Activated CD8-positive, alpha-beta memory T cell treated with anti-CD3 and anti-CD28 coated beads, Interleukin-2, amount 50 U/mL, for 48 hours (primary cell): ENCODE results near the gene NPIPB8.
"Not testable (repeated sequence)": the region's sequence is repeated elsewhere in the genome, so short reads cannot be mapped to it uniquely, and the experiment has no call there.

Source experiments
- DNase-seq: peaks from one replicate; pipeline ENCODE4 v3.0.0-alpha.2; 2020

The NPIPB8 gene

DNA sequence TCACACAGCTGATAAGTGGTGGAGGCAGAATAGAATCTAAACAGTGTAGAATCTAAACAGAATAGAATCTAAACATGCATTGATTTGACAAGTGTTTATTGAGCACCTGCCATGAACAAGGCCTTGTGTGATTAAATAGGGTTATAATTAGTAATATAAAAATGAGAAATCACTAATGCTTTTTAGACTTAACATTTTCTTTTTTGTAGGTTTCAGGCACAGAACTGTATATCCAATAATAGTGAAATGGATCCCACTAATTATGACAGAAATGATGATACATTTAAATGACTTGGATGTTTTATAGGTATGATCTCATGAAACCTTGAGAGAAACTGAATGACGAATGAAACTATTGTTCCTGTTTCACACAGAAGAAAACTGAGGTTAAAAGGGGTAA is at the start of gene NPIPB8:
Gene NPIPB8, plus strand, starts transcription at position 301 of the 400 bp plus-strand sequence. CDS start 296 bp downstream, outside the sequence.
- DNase-seq, result not testable (repeated sequence)

DNA sequence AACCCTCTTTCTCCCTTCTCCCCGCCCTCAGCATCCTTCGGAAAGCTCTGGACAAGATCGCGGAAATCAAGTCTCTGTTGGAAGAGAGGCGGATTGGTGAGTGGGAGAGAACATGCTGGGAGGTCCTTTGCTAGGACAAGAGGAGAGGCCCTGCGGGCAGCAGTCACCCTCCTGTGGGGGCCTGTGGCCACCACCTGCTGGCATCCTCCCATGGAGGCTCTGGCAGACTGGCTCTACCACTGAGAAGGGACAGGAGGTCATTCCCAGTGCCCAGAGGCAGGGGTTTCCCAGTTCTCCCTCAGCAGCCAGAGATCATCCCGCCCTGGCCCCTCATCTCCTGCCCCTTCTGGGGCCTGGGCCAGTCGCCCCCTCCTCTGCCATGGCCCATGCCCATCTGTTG is 48.8 kb upstream of the NPIPB8 start:
- no peak for DNase-seq

DNA sequence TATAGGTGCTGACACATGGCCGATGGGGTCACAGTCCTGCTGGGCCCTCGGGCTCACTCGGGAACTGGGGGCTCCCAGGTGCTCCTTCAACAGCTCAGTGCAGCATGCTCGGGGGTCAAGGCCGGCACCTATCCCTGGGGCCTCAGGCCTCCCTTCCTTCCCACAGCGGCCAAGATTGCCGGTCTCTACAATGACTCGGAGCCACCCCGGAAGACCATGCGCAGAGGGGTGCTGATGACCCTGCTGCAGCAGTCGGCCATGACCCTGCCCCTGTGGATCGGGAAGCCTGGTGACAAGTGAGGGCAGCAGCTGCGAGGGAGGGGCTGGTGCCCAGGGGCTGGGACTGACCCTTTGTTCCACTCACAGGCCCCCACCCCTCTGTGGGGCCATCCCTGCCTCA is 47.9 kb upstream of the NPIPB8 start:
- DNase-seq, result no peak

DNA sequence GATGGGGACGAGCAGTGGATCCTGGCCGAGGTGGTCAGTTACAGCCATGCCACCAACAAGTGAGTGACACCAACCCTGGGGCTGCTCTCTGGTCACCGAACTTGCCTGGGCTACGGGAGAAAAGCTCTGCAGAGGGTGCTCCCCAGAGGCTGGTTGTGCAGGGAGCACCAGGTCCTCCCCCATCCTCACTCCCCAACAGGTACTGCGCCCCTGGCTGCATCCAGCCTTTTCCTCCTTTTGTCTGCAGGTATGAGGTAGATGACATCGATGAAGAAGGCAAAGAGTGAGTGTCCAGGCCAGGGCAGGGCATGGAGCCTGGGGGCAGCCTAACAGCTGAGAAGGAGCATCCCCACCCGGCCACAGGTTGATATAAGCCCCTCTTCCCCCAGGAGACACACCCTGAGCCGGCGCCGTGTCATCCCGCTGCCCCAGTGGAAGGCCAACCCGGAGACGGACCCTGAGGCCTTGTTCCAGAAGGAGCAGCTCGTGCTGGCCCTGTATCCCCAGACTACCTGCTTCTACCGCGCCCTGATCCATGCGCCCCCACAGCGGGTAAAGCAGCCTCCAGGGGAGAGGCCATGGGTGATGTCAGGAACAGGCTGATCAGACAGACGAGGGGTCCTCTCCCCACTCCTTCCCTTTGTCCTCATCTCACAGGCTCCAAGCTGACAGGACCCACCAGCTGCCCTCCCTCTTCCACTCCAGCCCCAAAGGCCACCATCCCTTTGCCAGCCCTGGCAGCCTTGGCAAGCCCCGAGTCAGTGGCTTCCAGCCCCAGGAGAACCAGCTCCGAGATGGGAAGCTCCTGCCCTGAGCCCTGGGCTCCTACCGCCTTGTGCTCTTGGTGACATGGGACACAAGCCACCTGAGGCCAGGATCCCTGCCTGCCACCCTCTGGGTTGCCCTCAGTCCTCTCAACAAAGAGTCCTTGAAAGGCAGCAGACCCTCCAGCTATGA is 47.2 kb upstream of the NPIPB8 start:
- no peak for DNase-seq

DNA sequence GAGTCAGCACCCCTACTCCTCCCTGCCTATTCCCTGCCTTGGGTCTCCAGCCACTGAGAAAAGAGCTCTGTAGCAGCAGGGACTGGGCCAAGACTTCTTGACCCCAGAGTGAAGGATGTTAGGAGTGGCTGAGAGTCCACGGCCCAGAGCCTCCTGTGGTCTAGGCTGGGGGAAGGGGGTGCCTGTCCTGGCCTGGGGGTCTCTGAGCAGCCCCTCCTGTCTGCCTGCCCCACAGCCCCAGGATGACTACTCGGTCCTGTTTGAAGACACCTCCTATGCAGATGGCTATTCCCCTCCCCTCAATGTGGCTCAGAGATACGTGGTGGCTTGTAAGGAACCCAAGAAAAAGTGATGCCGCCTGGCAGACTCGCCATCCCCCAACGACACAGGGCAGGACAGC is 46.5 kb upstream of the NPIPB8 start:
- no peak for DNase-seq

DNA sequence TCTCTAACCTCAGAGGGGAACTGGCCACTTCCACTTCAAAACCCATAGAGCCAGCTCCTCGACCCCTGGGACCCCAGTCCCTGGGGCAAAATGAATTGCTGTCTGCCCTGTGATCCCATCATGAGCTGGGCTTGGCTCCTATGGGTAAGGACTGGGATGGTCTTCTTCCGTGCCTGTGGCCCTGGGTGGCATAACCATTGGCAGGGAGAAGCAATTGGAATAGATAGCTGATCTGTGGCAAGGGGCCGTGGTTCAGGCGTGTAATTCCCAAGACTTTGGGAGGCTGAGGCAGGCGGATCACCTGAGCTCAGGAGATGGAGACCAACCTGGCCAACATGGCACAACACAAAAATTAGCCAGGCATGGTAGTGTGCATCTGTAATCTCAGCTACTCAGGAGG is 45.4 kb upstream of the NPIPB8 start:
- DNase-seq, result no peak

DNA sequence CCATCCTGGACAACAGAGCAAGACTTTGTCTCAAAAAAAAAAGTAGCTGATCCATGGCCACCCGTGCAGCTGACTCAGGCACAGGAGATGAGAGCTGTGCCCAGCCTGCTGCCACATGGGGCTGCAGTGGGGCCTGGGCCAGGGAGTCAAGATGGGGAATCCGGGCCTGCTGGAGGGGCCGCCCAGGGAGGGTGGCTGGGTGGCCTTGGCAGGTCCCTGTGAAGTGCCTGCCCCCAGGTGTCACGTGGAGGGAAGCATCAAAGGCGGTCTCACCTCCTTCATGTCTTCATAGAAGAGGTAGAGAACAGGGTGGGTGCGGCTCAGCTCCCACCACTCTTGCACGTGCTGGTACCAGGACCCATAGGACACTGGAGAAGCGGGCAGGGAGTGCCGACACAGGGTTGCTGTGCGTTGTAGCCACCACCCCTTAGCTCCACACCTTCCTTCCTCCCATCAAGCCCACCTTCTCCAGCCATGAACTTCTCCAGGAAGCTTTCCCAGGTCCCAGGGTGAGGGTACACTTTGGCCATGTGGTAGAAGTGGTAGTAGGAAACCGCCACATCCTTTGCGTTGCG is 44.8 kb upstream of the NPIPB8 start:
- no peak for DNase-seq

DNA sequence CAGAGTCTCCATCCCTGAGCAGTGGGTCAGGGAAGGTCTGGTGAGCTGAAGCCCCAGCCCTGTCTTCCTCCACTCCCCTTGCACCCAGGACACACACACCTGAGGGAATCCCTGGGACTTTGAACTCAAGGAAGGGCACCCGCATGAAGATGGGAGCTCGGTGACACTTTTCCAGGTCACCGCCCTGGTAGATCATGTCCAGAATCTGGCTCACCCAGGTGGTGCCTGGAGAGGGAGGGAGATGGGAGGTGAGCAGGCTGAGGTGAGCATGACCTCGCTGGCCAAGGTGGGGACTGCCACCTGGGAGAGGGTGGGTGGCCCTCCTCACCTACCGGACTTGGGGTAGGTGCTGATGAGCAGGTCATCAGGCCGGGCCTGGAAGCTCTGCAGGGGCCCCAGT is 42.4 kb upstream of the NPIPB8 start:
- DNase-seq, result not testable (repeated sequence)

DNA sequence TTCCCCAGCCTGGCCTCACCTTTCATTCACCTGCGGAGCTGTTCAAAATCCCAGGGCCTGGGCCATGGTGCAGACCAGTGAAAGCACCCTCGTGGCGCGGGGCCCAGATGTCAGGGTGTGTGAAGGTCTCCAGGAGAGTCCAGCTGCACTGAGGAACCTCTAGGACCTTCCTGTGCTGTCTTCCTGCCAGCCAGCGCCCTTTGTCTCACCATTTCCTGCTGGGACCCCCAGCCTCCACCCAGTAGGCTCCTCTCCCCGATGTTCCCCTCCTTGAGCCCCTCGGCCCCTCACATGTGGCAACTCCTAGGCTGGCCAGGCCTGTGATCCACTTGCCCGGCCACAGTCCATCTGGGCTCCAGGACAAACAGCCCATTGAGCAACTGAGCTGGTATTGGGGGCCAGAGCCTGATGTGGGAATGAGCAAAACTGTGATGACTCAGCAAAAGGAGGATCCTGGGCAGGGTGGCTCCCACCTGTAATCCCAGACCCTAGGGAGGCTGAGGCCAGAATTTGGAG is 41.7 kb upstream of the NPIPB8 start:
- DNase-seq, result no peak

DNA sequence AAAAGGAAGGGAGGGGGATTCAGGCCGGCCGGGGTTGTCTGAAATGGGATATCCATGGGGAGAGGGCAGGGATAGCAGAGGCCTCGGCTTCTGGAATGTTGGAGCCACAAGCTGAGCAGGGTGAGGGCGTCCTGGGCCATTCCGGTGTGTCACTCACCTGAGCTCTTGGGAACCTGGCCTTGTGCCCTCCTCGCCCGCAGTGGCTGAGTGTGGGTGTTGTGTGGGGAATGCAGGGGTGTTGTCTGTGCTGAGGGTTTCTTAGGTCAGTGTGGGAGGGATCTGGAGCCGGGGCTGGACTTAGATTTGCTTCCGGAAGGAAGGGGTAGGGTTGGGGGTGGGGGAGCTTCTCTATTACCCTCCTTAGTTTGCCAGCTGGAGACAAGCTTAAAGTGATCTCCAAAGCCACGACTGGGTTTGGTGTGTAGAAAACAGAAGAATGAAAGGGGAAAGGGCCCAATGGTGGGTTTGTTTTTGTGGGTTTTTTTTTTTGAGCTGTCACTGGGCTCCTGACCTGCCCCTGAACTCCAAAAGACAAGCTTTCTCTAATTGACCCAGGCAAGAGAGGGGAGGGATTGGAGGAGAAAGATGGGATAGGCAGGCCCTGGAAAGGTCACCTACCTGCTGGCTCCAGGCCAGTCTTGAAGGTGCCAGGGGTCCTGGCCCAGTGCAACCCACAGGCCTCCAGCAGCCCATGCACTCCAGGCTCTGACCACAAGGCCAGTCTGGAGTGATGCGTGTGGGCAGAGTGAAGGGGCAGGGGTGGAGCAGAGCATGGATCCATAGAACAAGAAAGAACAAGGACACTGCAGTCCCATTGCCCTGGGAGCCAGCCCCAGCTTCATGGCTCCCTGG is 40.8 kb upstream of the NPIPB8 start, which contains the start of gene SULT1A2:
Gene SULT1A2, minus strand, starts transcription at position 211 of the 852 bp plus-strand sequence. CDS start 1,120 bp downstream, outside the sequence.
- no peak for DNase-seq

DNA sequence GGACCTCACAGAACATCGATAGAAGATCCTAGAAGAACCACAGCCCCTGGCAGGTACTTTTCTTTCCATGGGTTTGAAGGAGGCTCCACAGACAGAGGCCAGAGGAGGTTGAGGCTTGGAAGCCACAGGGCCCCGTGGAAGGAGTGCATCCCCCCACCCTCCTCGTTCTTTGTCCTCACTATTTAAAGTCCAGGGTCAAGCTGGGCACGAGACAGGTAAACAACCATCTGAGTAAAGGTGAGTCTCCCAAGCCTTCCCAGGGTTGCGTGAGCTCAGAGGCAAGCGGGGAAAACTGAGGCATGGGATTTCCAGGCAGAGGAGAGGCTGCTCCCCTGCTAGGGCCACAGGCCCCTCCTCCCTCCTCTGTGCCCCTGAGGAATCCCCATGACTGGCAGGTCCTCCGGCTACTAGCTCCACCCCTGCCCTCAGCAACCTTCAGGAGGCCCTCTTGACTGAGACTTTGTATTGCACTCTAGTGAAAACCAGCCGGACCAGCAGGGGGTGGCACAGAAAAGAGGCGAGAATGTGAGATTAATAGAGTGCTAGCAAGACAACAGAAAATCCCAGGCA is 40.1 kb upstream of the NPIPB8 start:
- no peak for DNase-seq

DNA sequence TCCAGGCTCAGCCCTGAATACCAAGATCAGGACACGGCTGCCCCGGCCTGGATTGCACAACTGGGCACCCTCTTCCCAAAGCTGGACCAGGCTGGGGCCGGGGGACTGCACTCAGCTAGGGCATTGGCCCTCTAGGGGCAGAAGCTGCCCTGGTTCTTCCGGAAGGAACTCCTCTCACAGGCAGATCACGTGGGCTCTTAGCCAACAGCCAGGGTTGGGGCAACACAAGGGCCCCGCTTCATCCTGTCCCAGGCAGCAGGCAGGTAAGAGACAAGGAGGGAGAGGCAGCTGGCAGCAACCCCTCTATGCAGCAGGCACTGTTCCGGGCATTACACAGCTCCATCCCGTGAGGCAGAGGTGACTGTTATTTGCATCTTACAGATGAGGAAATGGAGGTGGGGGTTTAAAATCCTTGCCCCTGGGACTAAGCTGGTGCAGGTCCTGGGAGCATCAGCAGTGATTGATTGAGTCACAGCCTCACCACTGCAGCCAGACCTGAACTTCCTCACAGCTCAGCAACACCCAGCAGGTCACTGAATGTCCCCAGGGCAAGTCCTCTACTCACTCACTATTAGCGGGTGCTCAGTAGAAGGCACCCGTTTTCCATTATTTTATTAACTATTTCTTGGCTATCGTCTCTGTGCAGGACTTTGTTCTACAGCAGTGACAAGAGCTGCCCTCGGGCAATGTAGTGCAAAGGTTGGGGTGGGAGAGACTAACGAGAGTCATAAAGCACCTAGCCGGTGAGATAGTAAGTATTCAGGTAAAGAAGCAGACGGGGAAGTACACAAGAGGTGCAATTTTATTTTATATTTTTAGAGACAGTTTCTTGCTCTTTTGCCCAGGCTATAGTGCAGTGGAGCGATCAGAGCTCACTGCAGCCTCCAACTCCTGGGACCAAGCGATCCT is 38.2 kb upstream of the NPIPB8 start:
- not testable (repeated sequence) for DNase-seq

DNA sequence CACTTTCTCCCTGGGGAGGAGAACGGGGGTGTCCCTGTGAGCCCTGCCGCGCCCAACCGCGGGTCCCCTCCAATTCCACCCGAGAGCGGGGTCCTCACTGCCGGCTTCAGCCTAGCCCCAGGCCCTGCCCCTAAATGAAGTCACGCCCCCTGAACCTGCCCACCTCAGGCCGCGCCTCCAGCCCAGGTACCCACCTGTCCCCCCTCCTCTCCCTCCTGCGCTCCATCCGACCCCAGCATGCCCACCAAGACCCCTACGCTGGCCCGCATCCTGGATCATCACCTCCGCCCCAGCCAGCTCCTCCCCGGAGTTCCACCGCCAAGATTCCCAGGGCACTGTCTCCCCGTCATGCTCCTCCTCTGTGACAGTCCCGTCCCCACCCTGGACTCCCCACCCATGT is 36.9 kb upstream of the NPIPB8 start:
- not testable (repeated sequence) for DNase-seq

DNA sequence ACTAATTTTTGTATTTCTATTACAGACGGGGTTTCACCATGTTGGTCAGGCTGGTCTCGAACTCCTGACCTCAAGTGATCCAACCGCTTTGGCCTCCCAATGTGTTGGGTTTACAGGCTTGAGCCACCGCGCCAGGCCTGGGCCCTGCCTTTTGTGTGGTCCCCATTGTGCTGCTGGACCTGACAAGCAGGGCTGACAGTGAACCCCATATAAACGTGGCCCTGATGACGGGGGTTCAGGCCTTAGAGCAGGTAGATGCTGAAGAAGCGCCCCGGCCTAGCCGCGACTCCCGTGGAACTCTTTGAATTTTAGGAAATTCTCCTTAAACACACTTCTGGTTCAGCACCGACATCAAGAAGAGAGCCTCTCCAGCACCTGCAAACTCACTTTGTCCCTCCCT is 36.3 kb upstream of the NPIPB8 start:
- DNase-seq, result not testable (repeated sequence)

DNA sequence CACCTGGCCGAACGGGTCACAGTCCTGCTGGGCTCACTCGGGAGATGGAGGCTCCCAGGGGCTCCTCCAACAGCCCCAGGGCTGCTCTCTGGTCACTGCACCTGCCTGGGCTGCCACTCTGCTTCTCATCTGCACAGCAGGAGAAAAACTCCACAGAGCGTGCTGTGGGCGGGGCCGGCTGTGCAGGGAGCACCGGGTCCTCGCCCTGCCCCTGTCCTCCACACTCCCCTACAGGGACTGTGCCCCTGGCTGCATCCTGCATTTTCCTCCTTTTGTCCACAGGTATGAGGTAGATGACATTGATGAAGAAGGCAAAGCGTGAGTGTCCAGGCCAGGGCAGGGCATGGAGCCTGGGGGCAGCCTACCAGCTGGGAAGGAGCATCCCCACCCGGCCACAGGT is 35.8 kb upstream of the NPIPB8 start:
- not testable (repeated sequence) for DNase-seq

DNA sequence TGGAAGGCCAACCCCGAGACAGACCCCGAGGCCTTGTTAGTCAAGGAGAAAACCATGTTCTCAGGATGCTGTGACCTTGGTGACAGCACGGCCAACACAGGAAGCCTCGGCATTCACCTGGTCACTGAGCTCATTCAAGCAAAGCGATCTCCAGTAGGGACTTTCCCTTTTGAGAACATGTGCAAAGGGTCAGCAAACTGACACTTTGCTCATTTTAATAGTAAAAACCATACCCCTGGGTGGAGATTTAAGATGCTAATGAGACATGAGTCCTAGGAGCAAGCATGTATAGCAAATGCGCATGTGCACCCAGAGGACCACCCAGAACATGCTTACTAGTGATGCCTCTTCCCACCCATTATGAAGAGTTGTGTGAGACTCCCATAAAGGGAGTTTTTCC is 35.3 kb upstream of the NPIPB8 start:
- no peak for DNase-seq

DNA sequence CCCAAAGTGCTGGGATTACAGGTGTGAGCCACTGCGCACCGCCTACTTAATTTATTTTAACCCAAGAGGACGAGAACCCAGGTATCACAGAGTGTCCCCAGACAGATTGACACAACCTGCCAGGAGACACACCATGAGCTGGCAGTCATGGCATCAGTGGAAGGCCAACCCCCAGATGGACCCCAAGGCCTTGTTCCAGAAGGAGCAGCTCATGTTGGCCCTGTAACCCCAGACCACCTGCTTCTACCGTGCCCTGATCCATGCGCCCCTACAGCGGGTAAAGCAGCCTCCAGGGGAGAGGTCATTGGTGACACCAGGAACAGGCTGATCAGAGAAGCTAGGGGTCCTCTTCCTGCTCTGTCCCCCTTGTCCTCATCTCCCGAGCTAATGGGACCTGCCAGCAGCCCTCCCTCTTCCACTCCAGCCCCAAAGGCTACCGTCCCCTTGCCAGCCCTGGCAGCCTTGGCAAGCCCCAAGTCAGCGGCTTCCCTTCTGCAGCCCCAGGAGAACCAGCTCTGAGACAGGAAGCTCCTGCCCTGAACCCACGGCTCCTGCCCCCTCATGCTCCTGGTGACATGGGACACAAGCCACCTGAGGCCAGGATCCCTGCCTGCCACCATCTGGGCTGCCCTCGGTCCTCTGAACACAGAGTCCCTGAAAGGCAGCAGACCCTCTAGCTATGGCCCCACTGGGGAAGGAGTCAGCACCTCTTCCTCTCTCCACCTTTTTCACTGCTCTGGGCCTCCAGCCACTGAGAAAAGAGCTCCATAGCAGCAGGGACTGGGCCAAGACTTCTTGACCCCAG is 34.3 kb upstream of the NPIPB8 start:
- DNase-seq, result no peak

DNA sequence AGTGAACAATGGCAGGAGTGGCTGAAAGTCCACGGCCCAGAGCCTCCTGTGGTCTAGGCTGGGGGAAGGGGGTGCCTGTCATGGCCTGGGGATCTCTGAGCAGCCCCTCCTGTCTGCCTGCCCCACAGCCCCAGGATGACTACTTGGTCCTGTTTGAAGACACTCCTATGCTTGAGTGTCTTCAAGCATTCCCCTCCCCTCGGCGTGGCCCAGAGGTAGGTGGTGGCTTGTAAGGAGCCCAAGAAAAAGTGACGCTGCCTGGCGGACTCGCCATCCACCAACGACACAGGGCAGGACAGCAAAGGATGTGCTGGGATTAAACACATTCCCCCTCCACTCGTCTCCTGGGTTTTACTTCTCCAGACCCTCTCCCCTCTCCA is 33.7 kb upstream of the NPIPB8 start:
- no peak for DNase-seq

DNA sequence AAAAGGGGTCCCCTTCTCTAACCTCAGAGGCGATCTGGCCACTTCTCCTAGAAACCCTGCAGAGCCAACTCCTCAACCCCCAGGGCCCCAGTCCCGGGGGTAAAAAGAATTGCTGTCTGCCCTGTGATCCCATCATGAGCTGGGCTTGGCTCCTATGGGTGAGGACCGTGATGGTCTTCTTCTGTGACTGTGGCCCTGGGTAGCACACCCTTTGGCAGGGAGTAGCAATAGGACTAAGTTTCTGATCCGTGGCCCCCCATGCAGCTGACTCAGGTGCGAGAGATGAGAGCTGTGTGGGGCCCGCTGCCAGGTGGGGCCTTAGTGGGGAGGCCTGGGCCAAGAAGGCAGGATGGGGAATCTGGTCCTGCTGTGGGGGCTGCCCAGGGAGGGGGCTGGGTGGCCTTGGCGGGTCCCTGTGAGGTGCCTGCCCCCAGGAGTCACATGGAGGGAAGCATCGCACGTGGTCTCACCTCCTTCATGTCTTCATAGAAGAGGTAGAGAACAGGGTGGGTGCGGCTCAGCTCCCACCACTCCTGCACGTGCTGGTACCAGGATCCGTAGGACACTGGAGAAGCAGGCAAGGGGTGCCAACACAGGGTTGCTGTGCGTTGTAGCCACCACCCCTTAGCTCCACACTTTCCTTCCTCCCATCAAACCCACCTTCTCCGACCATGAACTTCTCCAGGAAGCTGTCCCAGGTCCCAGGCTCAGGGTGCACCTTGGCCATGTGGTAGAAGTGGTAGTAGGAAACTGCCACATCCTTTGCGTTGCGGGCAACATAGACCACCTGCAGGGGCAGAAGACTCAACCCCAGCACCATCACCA is 31.4 kb upstream of the NPIPB8 start:
- DNase-seq, result no peak

DNA sequence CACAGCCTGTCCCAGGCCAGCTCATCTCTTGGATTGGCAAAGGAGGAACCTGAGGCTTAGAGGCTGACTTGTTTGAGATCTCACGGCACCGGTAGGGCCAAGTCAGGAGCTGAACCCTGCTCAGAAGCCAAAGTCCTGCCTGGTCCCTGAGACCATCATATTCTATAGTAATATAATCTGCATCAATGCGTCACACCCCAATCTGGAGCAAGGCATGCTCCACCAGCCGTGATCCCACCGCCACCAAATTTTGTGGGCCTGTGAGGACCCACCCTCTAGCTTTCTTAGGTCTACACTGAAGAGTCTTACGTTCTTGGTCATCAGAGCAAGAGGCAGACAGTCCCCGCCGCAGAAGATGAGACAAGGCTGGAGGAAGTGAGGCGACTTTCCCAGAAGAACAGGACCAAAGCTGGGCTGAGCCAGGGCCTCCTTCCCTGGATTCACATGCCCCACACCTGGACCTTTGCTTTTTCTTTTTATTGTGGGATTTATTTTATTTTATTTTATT is 30.7 kb upstream of the NPIPB8 start:
- no peak for DNase-seq
